ENCODE measurements around the gene ABCB8. TPM values are rescaled to one million over a fixed set of nuclear protein-coding genes. Genes with fewer than 3 reads are reported as not detected.

Gene ABCB8
- total and polyA plus RNA-seq, 4 donors: 12.4 to 30.2 (median 22.5) TPM

DNA sequence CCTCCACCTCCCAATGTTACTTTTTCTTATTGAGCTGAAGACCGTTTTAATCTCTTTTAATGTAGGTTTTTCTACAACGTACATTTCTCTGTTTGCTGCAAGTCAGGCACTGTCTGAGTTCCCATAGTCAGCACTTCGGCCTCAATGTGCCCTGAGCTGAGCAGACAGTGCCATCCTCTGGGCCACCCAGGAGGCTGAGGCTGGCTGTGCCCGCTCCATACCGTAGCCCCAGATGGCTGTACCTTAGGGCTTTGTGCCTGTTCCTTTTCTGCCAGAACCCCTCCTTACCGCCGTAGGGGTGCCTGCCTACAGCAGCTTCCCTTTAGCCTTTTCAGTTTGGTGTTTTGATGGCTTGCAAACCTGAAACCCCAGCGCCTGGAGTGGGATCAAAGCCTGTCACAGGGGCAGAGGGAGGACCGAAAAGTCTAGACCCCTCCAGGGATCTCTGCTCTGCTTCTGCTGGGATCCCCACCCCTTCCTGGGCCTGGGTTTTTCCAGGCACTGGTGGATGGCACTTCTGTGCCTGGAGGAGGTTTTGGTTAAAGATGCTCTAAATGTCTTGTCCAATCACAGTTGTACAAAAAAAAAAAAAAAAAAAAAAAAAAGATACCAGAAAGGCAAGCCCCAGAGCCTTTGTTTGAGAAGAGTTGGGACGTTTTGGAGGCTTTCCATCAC, 67.0 kb downstream of the ABCB8 start:
- Histone ChIP-seq H3K4me1 (ENCODE audit: control insufficient read depth in 4 of 4, insufficient read depth in 4 of 4, low read length in 3 of 4) (peaks cover 0 to 16% (median 9%) of the 10 kb centered on the region in 4 donors), H3K27ac (ENCODE audit: low read depth in 1 of 2, low read length in 2 of 2) (no peak overlapping the region), H3K4me3 (ENCODE audit: low read depth in 1 of 3, low read length in 3 of 3) (no peak overlapping the region), H3K36me3 (ENCODE audit: control insufficient read depth in 4 of 4, insufficient read depth in 3 of 4, low read depth in 1 of 4, low read length in 3 of 4) (peaks cover 0 to 2% (median 0%) of the 10 kb centered on the region in 4 donors), H3K9ac (ENCODE audit: low read depth in 1 of 2, low read length in 2 of 2) (no peak overlapping the region), H3K27me3 (ENCODE audit: control insufficient read depth in 4 of 4, insufficient read depth in 4 of 4, low read length in 3 of 4) (no peaks in the 10 kb centered on the region), H3K9me3 (ENCODE audit: control insufficient read depth in 4 of 4, low read length in 3 of 4) (no peaks in the 10 kb centered on the region)
- TF ChIP-seq RXRA (IDR thresholded peaks at IDR 0.05) (no peak), GABPA (IDR thresholded peaks at IDR 0.05 in 1 of 2, conservative IDR thresholded peaks at IDR 0.05 in 1 of 2) (no peak)
- TF ChIP-seq, protein P1, sequence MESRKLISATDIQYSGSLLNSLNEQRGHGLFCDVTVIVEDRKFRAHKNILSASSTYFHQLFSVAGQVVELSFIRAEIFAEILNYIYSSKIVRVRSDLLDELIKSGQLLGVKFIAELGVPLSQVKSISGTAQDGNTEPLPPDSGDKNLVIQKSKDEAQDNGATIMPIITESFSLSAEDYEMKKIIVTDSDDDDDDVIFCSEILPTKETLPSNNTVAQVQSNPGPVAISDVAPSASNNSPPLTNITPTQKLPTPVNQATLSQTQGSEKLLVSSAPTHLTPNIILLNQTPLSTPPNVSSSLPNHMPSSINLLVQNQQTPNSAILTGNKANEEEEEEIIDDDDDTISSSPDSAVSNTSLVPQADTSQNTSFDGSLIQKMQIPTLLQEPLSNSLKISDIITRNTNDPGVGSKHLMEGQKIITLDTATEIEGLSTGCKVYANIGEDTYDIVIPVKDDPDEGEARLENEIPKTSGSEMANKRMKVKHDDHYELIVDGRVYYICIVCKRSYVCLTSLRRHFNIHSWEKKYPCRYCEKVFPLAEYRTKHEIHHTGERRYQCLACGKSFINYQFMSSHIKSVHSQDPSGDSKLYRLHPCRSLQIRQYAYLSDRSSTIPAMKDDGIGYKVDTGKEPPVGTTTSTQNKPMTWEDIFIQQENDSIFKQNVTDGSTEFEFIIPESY (IDR thresholded peaks at IDR 0.05): no peak
- no peak for DNase-seq (ENCODE audit: low spot score)
- WGBS: 82% methylated on average over 10 of the region's 10 CpGs

DNA sequence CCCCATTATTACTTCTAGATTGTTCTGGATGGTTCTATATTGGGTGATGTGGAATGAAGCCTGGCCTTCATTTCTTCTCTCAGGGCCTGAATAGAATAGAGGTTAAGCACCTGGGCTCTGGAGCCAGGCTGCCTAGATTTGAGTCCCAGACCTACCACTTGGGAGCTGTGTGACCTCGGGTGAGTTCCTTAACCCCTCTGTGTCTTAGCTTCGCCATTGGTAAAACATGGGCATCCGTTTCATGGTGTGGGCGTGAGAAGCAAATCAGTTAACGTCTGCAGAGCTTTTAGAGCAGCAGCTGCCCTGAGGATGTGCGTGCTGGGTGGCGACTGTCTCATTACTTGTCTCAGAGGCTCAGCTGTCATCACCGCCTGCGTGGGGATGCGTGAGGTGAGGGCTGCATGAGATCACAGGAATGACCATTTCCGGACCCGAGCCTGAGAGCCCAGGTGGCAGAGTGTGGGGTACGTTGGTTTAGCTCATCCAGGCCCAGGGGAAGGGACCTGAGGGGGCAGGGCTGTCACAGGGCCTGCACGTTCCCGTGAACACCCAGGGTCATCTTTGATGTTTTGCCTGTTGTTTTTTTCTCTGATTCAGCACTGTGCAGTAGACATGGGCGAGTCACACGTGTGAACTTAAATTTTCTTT, 67.7 kb downstream of the ABCB8 start:
- Histone ChIP-seq H3K27ac (ENCODE audit: low read depth in 1 of 2, low read length in 2 of 2) (no peak overlapping the region), H3K9ac (ENCODE audit: low read depth in 1 of 2, low read length in 2 of 2) (no peak overlapping the region), H3K9me3 (ENCODE audit: control insufficient read depth in 4 of 4, low read length in 3 of 4) (no peaks in the 10 kb centered on the region), H3K4me3 (ENCODE audit: low read depth in 1 of 3, low read length in 3 of 3) (no peak overlapping the region), H3K36me3 (ENCODE audit: control insufficient read depth in 4 of 4, insufficient read depth in 3 of 4, low read depth in 1 of 4, low read length in 3 of 4) (peaks cover 0 to 2% (median 0%) of the 10 kb centered on the region in 4 donors), H3K27me3 (ENCODE audit: control insufficient read depth in 4 of 4, insufficient read depth in 4 of 4, low read length in 3 of 4) (no peaks in the 10 kb centered on the region), H3K4me1 (ENCODE audit: control insufficient read depth in 4 of 4, insufficient read depth in 4 of 4, low read length in 3 of 4) (peaks cover 0 to 11% (median 7%) of the 10 kb centered on the region in 4 donors)
- WGBS: 90% methylated on average over 17 of the region's 17 CpGs
- DNase-seq (ENCODE audit: low spot score): no peak
- TF ChIP-seq HNF4G (IDR thresholded peaks at IDR 0.05) (no peak), FOXA1 (IDR thresholded peaks at IDR 0.05) (no peak), SP1 (IDR thresholded peaks at IDR 0.05) (no peak), JUND (IDR thresholded peaks at IDR 0.05) (no peak), FOXA2 (IDR thresholded peaks at IDR 0.05) (no peak), GABPA (IDR thresholded peaks at IDR 0.05 in 1 of 2, conservative IDR thresholded peaks at IDR 0.05 in 1 of 2) (no peak)
- TF ChIP-seq, protein P2, sequence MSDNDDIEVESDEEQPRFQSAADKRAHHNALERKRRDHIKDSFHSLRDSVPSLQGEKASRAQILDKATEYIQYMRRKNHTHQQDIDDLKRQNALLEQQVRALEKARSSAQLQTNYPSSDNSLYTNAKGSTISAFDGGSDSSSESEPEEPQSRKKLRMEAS (IDR thresholded peaks at IDR 0.05): no peak
- TF ChIP-seq, protein P3, sequence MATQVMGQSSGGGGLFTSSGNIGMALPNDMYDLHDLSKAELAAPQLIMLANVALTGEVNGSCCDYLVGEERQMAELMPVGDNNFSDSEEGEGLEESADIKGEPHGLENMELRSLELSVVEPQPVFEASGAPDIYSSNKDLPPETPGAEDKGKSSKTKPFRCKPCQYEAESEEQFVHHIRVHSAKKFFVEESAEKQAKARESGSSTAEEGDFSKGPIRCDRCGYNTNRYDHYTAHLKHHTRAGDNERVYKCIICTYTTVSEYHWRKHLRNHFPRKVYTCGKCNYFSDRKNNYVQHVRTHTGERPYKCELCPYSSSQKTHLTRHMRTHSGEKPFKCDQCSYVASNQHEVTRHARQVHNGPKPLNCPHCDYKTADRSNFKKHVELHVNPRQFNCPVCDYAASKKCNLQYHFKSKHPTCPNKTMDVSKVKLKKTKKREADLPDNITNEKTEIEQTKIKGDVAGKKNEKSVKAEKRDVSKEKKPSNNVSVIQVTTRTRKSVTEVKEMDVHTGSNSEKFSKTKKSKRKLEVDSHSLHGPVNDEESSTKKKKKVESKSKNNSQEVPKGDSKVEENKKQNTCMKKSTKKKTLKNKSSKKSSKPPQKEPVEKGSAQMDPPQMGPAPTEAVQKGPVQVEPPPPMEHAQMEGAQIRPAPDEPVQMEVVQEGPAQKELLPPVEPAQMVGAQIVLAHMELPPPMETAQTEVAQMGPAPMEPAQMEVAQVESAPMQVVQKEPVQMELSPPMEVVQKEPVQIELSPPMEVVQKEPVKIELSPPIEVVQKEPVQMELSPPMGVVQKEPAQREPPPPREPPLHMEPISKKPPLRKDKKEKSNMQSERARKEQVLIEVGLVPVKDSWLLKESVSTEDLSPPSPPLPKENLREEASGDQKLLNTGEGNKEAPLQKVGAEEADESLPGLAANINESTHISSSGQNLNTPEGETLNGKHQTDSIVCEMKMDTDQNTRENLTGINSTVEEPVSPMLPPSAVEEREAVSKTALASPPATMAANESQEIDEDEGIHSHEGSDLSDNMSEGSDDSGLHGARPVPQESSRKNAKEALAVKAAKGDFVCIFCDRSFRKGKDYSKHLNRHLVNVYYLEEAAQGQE (IDR thresholded peaks at IDR 0.05): no peak
- TF ChIP-seq, protein P4, sequence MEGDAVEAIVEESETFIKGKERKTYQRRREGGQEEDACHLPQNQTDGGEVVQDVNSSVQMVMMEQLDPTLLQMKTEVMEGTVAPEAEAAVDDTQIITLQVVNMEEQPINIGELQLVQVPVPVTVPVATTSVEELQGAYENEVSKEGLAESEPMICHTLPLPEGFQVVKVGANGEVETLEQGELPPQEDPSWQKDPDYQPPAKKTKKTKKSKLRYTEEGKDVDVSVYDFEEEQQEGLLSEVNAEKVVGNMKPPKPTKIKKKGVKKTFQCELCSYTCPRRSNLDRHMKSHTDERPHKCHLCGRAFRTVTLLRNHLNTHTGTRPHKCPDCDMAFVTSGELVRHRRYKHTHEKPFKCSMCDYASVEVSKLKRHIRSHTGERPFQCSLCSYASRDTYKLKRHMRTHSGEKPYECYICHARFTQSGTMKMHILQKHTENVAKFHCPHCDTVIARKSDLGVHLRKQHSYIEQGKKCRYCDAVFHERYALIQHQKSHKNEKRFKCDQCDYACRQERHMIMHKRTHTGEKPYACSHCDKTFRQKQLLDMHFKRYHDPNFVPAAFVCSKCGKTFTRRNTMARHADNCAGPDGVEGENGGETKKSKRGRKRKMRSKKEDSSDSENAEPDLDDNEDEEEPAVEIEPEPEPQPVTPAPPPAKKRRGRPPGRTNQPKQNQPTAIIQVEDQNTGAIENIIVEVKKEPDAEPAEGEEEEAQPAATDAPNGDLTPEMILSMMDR (IDR thresholded peaks at IDR 0.05; ENCODE audit: low read depth, low read length, missing input control): no peak

Other genes starting within 250 kb of the ABCB8 start
- 1,000 to 10,000 TPM in 1 of 2 donors, 100 to 1,000 TPM in 1; 382 to 1,041 TPM for gene TMEM176B, start 228.1 kb upstream of the ABCB8 start, total RNA-seq
- gene TMEM176B, start 228.1 kb upstream of the ABCB8 start, polyA plus RNA-seq: 1,000 to 10,000 TPM in 1 of 2 donors, 100 to 1,000 TPM in 1; 957 to 1,317 TPM
- gene TMEM176A, start 227.7 kb upstream of the ABCB8 start, total RNA-seq: 100 to 1,000 TPM; 346 to 404 TPM
- 100 to 1,000 TPM; 675 to 703 TPM for gene TMEM176A, start 227.7 kb upstream of the ABCB8 start, polyA plus RNA-seq
- under 1 TPM in 1 of 2 donors, not detected in 1; 0.08 TPM for gene AOC1, start 175.9 kb upstream of the ABCB8 start, total RNA-seq
- under 1 TPM in 1 of 2 donors, not detected in 1; 0.01 TPM for gene AOC1, start 175.9 kb upstream of the ABCB8 start, polyA plus RNA-seq
- gene KCNH2, start 50.1 kb upstream of the ABCB8 start, total RNA-seq: 10 to 100 TPM in 1 of 2 donors, under 1 TPM in 1; 0.33 to 74.6 TPM
- gene KCNH2, start 50.1 kb upstream of the ABCB8 start, polyA plus RNA-seq: under 1 TPM in 1 of 2 donors, not detected in 1; 0.18 TPM
- 1 to 10 TPM; 5.4 to 6.1 TPM for gene NOS3, start 37.4 kb upstream of the ABCB8 start, total RNA-seq
- 1 to 10 TPM; 1.6 to 4.9 TPM for gene NOS3, start 37.4 kb upstream of the ABCB8 start, polyA plus RNA-seq
- gene ATG9B, start 4.0 kb upstream of the ABCB8 start, total RNA-seq: not detected
- under 1 TPM in 1 of 2 donors, not detected in 1; 0.61 TPM for gene ATG9B, start 4.0 kb upstream of the ABCB8 start, polyA plus RNA-seq
- gene ASIC3, start 20.1 kb downstream of the ABCB8 start, total RNA-seq: 1 to 10 TPM in 1 of 2 donors, under 1 TPM in 1; 0.05 to 1.0 TPM
- gene ASIC3, start 20.1 kb downstream of the ABCB8 start, polyA plus RNA-seq: under 1 TPM; 0.22 to 0.55 TPM
- 1 to 10 TPM; 4.0 to 8.8 TPM for gene CDK5, start 29.4 kb downstream of the ABCB8 start, total RNA-seq
- gene CDK5, start 29.4 kb downstream of the ABCB8 start, polyA plus RNA-seq: 1 to 10 TPM; 6.0 to 9.0 TPM
- 10 to 100 TPM; 27.5 to 73.2 TPM for gene SLC4A2, start 31.1 kb downstream of the ABCB8 start, total RNA-seq
- 10 to 100 TPM; 72.0 to 98.8 TPM for gene SLC4A2, start 31.1 kb downstream of the ABCB8 start, polyA plus RNA-seq
- gene FASTK, start 52.4 kb downstream of the ABCB8 start, total RNA-seq: 10 to 100 TPM; 31.1 to 62.8 TPM
- 10 to 100 TPM; 33.9 to 53.4 TPM for gene FASTK, start 52.4 kb downstream of the ABCB8 start, polyA plus RNA-seq
- 10 to 100 TPM; 15.1 to 28.9 TPM for gene TMUB1, start 55.0 kb downstream of the ABCB8 start, total RNA-seq
- 10 to 100 TPM; 32.0 to 51.7 TPM for gene TMUB1, start 55.0 kb downstream of the ABCB8 start, polyA plus RNA-seq
- gene AGAP3, start 58.0 kb downstream of the ABCB8 start, total RNA-seq: 10 to 100 TPM in 1 of 2 donors, 1 to 10 TPM in 1; 3.9 to 27.0 TPM
- gene AGAP3, start 58.0 kb downstream of the ABCB8 start, polyA plus RNA-seq: 10 to 100 TPM; 10.1 to 25.2 TPM
- not detected for gene GBX1, start 139.2 kb downstream of the ABCB8 start, total RNA-seq
- gene GBX1, start 139.2 kb downstream of the ABCB8 start, polyA plus RNA-seq: not detected
- not detected for gene ASB10, start 158.8 kb downstream of the ABCB8 start, total RNA-seq
- not detected for gene ASB10, start 158.8 kb downstream of the ABCB8 start, polyA plus RNA-seq
- gene H2BK1, start 182.0 kb downstream of the ABCB8 start, total RNA-seq: not detected
- not detected for gene H2BK1, start 182.0 kb downstream of the ABCB8 start, polyA plus RNA-seq
- 10 to 100 TPM; 11.2 to 15.6 TPM for gene ABCF2, start 198.8 kb downstream of the ABCB8 start, total RNA-seq
- 1 to 10 TPM; 6.3 to 9.9 TPM for gene ABCF2, start 198.8 kb downstream of the ABCB8 start, polyA plus RNA-seq
- 10 to 100 TPM; 16.7 to 19.7 TPM for gene CHPF2, start 204.0 kb downstream of the ABCB8 start, total RNA-seq
- gene CHPF2, start 204.0 kb downstream of the ABCB8 start, polyA plus RNA-seq: 10 to 100 TPM in 1 of 2 donors, 1 to 10 TPM in 1; 4.1 to 19.5 TPM
- gene SMARCD3, start 220.2 kb downstream of the ABCB8 start, total RNA-seq: 1 to 10 TPM; 2.1 to 5.6 TPM
- gene SMARCD3, start 220.2 kb downstream of the ABCB8 start, polyA plus RNA-seq: 1 to 10 TPM; 1.8 to 2.2 TPM

Data from liver (tissue), 9 donors.